ENCODE results near the gene KCNT2.

Gene KCNT2

GRCh38 chr1:196550731-196551130 lies 57.5 kb downstream of the KCNT2 start:
- H3K4me3 ChIP-seq (ENCODE audit: low read depth, low read length), result no peak overlapping the region
- no peaks in the 10 kb centered on the region for H3K36me3 ChIP-seq (ENCODE audit: control insufficient read depth in 2 of 2, insufficient read depth in 1 of 2, low read length in 2 of 2)
- POLR2A ChIA-PET, result no interaction called here
- no peaks in the 10 kb centered on the region for H3K4me1 ChIP-seq (ENCODE audit: control insufficient read depth, insufficient read depth, low read length)
- TF ChIP-seq ZNF610 (tag by site-specific recombination; IDR thresholded peaks at IDR 0.05; ENCODE audit: borderline replicate concordance), result no peak
- TF ChIP-seq ZFP37 (tag by site-specific recombination; IDR thresholded peaks at IDR 0.05), result no peak
- no peak for TF ChIP-seq REPIN1 (tag by site-specific recombination; IDR thresholded peaks at IDR 0.05; ENCODE audit: low read depth)
- TF ChIP-seq ZSCAN30 (tag by site-specific recombination; IDR thresholded peaks at IDR 0.05), result no peak
- no peak for TF ChIP-seq ZNF404 (tag by site-specific recombination; IDR thresholded peaks at IDR 0.05)
- no peak for TF ChIP-seq ZNF558 (tag by site-specific recombination; IDR thresholded peaks at IDR 0.05)
- no peak for TF ChIP-seq ZBTB21 (tag by site-specific recombination; IDR thresholded peaks at IDR 0.05)
- TF ChIP-seq, protein P1, sequence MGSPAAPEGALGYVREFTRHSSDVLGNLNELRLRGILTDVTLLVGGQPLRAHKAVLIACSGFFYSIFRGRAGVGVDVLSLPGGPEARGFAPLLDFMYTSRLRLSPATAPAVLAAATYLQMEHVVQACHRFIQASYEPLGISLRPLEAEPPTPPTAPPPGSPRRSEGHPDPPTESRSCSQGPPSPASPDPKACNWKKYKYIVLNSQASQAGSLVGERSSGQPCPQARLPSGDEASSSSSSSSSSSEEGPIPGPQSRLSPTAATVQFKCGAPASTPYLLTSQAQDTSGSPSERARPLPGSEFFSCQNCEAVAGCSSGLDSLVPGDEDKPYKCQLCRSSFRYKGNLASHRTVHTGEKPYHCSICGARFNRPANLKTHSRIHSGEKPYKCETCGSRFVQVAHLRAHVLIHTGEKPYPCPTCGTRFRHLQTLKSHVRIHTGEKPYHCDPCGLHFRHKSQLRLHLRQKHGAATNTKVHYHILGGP (tag by site-specific recombination; IDR thresholded peaks at IDR 0.05), result no peak
- TF ChIP-seq ZNF518A (tag by site-specific recombination; conservative IDR thresholded peaks at IDR 0.05; ENCODE audit: low read depth), result no peak
- TF ChIP-seq ZNF571 (tag by site-specific recombination; IDR thresholded peaks at IDR 0.05), result no peak
- no peak for TF ChIP-seq ZNF214 (tag by site-specific recombination; IDR thresholded peaks at IDR 0.05; ENCODE audit: borderline replicate concordance)
- TF ChIP-seq ZNF704 (tag by site-specific recombination; IDR thresholded peaks at IDR 0.05), result no peak
- TF ChIP-seq, protein P2, sequence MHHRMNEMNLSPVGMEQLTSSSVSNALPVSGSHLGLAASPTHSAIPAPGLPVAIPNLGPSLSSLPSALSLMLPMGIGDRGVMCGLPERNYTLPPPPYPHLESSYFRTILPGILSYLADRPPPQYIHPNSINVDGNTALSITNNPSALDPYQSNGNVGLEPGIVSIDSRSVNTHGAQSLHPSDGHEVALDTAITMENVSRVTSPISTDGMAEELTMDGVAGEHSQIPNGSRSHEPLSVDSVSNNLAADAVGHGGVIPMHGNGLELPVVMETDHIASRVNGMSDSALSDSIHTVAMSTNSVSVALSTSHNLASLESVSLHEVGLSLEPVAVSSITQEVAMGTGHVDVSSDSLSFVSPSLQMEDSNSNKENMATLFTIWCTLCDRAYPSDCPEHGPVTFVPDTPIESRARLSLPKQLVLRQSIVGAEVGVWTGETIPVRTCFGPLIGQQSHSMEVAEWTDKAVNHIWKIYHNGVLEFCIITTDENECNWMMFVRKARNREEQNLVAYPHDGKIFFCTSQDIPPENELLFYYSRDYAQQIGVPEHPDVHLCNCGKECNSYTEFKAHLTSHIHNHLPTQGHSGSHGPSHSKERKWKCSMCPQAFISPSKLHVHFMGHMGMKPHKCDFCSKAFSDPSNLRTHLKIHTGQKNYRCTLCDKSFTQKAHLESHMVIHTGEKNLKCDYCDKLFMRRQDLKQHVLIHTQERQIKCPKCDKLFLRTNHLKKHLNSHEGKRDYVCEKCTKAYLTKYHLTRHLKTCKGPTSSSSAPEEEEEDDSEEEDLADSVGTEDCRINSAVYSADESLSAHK (tag by site-specific recombination; IDR thresholded peaks at IDR 0.05), result no peak
- no peak for TF ChIP-seq ZNF302 (tag by site-specific recombination; IDR thresholded peaks at IDR 0.05; ENCODE audit: low read depth)
- no peak for TF ChIP-seq KLF16 (tag by site-specific recombination; IDR thresholded peaks at IDR 0.05)
- no peak for TF ChIP-seq ZNF140 (tag by site-specific recombination; IDR thresholded peaks at IDR 0.05)
- CTCF ChIA-PET, result no interaction called here
- no peak overlapping the region for H3K27ac ChIP-seq (ENCODE audit: extremely low read depth, low read depth, low read length)
- H3K9me3 ChIP-seq (ENCODE audit: control insufficient read depth, insufficient read depth, low read depth, low read length), result no peaks in the 10 kb centered on the region
